Measurements from ENCODE around the gene NME3.

NME3 gene

GRCh38 chr16:1771188-1771863, at the start of gene NME3:
NME3 (minus strand) TSS chr16:1771543; CDS start chr16:1771534, 9 bp downstream.
- H3K36me3 ChIP-seq, result peaks cover 48% of the 10 kb centered on the region
- TF ChIP-seq CTCF (IDR thresholded peaks at IDR 0.05), result no peak
- H3K27ac ChIP-seq, result peak within 1 kb of the TSS; percentile 95
- peaks cover 35 to 51% of the 10 kb centered on the region in 2 experiments for H3K4me1 ChIP-seq (ENCODE audit: control insufficient read depth in 1 of 2, insufficient read depth in 1 of 2, low read depth in 1 of 2, low read length in 1 of 2)
- H3K27me3 ChIP-seq, result peaks cover 8% of the 10 kb centered on the region
- peak within 1 kb of the TSS; percentile 89 to 100 for H3K4me3 ChIP-seq (ENCODE audit: low read depth in 1 of 2, low read length in 1 of 2)
- H3K9me3 ChIP-seq, result no peaks in the 10 kb centered on the region

- Histone ChIP-seq H3K4me1 (ENCODE audit: control insufficient read depth in 1 of 2, insufficient read depth in 1 of 2, low read depth in 1 of 2, low read length in 1 of 2) (peaks cover 9% of the 10 kb centered on the region in 2 experiments), H3K27me3 (no peaks in the 10 kb centered on the region), H3K27ac (no peak overlapping the region), H3K9me3 (no peaks in the 10 kb centered on the region), H3K36me3 (peaks cover 70% of the 10 kb centered on the region), H3K4me3 (ENCODE audit: low read depth in 1 of 2, low read length in 1 of 2) (no peak overlapping the region)
- TF ChIP-seq CTCF (IDR thresholded peaks at IDR 0.05), result no peak
Observed at GRCh38 chr16:1820946-1821290, 49.6 kb upstream of the NME3 start.

- Histone ChIP-seq H3K4me3 (ENCODE audit: low read depth in 1 of 2, low read length in 1 of 2) (no peak overlapping the region), H3K4me1 (ENCODE audit: control insufficient read depth in 1 of 2, insufficient read depth in 1 of 2, low read depth in 1 of 2, low read length in 1 of 2) (peaks cover 3% of the 10 kb centered on the region in 2 experiments), H3K27ac (no peak overlapping the region), H3K27me3 (no peaks in the 10 kb centered on the region), H3K9me3 (no peaks in the 10 kb centered on the region), H3K36me3 (peaks cover 74% of the 10 kb centered on the region)
- TF ChIP-seq CTCF (IDR thresholded peaks at IDR 0.05), result no peak
Observed at GRCh38 chr16:1820096-1820945, 49.0 kb upstream of the NME3 start.

GRCh38 chr16:1819611-1820010, 48.3 kb upstream of the NME3 start:
- Histone ChIP-seq H3K4me3 (ENCODE audit: low read depth in 1 of 2, low read length in 1 of 2) (no peak overlapping the region), H3K36me3 (peaks cover 78% of the 10 kb centered on the region), H3K4me1 (ENCODE audit: control insufficient read depth in 1 of 2, insufficient read depth in 1 of 2, low read depth in 1 of 2, low read length in 1 of 2) (no peaks in the 10 kb centered on the region), H3K9me3 (no peaks in the 10 kb centered on the region), H3K27ac (no peak overlapping the region), H3K27me3 (no peaks in the 10 kb centered on the region)
- no peak for TF ChIP-seq CTCF (IDR thresholded peaks at IDR 0.05)

GRCh38 chr16:1818873-1819525, 47.7 kb upstream of the NME3 start:
- no peak overlapping the region for H3K4me3 ChIP-seq (ENCODE audit: low read depth in 1 of 2, low read length in 1 of 2)
- H3K27me3 ChIP-seq, result no peaks in the 10 kb centered on the region
- H3K36me3 ChIP-seq, result peaks cover 85% of the 10 kb centered on the region
- no peak for TF ChIP-seq CTCF (IDR thresholded peaks at IDR 0.05)
- H3K4me1 ChIP-seq (ENCODE audit: control insufficient read depth in 1 of 2, insufficient read depth in 1 of 2, low read depth in 1 of 2, low read length in 1 of 2), result no peaks in the 10 kb centered on the region
- H3K27ac ChIP-seq, result no peak overlapping the region
- H3K9me3 ChIP-seq, result no peaks in the 10 kb centered on the region
